ENCODE measurements around the gene ASB15.

The ASB15 gene

GRCh38 chr7:123675181-123675473, 73.5 kb downstream of the ASB15 start:
- no peak overlapping the region for H3K4me3 ChIP-seq (ENCODE audit: low read depth, low read length)
- no peak for DNase-seq
- TF ChIP-seq, protein P1, sequence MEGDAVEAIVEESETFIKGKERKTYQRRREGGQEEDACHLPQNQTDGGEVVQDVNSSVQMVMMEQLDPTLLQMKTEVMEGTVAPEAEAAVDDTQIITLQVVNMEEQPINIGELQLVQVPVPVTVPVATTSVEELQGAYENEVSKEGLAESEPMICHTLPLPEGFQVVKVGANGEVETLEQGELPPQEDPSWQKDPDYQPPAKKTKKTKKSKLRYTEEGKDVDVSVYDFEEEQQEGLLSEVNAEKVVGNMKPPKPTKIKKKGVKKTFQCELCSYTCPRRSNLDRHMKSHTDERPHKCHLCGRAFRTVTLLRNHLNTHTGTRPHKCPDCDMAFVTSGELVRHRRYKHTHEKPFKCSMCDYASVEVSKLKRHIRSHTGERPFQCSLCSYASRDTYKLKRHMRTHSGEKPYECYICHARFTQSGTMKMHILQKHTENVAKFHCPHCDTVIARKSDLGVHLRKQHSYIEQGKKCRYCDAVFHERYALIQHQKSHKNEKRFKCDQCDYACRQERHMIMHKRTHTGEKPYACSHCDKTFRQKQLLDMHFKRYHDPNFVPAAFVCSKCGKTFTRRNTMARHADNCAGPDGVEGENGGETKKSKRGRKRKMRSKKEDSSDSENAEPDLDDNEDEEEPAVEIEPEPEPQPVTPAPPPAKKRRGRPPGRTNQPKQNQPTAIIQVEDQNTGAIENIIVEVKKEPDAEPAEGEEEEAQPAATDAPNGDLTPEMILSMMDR (IDR thresholded peaks at IDR 0.05; ENCODE audit: low read depth, low read length, missing control alignments) = no peak
- in situ Hi-C loops (cut with HindIII; ENCODE audit: low pct_ligation_motif_present, low sequenced_read_pairs) = no loop called here
- no peaks in the 10 kb centered on the region for H3K36me3 ChIP-seq (replicated peaks)
- no peak overlapping the region for H3K27ac ChIP-seq
- H3K27me3 ChIP-seq (replicated peaks) = no peaks in the 10 kb centered on the region

DNA sequence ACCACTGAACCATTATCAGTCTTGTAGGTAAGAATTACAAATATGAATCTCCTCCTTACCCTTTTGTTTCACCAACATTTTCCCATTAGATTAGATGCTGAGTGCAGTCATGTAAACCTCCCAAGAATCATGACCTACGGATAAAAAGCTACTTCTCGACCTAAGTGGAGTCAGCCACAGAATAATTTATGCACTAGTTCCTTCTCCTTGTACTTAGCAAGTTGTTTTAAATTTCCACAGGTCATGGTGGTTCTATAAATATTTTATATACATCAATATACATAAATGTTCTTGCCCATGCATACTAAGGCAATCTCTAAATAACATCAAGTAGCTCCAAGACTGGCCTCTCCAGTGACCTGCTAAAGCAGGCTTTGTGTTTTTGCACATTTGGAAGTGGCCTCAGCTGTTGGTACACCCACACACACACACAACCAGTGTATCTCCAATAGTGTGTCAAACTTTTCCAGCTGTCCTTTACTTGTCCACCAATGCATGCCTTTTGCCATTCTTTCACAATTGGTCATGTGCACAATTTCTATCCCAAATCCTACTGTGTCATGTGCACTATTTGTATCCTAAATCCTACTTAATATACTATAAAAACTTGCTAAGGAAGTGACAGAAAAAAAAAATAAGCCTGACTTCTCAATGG, 75.6 kb downstream of the ASB15 start:
- no peak for DNase-seq
- TF ChIP-seq, protein P1 (IDR thresholded peaks at IDR 0.05; ENCODE audit: low read depth, low read length, missing control alignments) = no peak
- Histone ChIP-seq H3K36me3 (replicated peaks) (peaks cover 3% of the 10 kb centered on the region), H3K4me3 (ENCODE audit: low read depth, low read length) (no peak overlapping the region), H3K27me3 (replicated peaks) (no peaks in the 10 kb centered on the region), H3K27ac (no peak overlapping the region)
- in situ Hi-C loops (cut with HindIII; ENCODE audit: low pct_ligation_motif_present, low sequenced_read_pairs) = no loop called here

DNA sequence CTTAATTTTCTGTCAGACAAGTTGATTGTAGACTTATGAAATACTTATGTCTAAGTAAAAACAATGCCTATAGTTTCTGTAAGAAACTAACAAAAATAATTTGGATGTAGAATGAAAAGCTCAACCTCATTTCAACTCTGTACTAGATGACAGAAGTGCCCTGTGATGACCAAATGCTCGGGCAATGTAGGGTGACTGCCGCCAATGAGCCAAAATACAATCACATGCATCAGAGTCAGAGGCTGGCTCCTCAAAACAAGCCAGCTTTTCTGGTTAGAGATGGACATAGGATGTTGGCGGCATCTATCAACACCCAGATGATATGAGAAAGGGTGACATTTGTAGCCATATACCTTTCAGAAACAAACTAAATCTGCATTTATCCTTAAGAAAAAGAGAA, 78.0 kb downstream of the ASB15 start:
- H3K4me3 ChIP-seq (ENCODE audit: low read depth, low read length) = no peak overlapping the region
- in situ Hi-C loops (cut with HindIII; ENCODE audit: low pct_ligation_motif_present, low sequenced_read_pairs) = no loop called here
- peaks cover 3% of the 10 kb centered on the region for H3K36me3 ChIP-seq (replicated peaks)
- H3K27me3 ChIP-seq (replicated peaks) = no peaks in the 10 kb centered on the region
- H3K27ac ChIP-seq = no peak overlapping the region
- DNase-seq = no peak
- TF ChIP-seq, protein P1 (IDR thresholded peaks at IDR 0.05; ENCODE audit: low read depth, low read length, missing control alignments) = no peak

DNA sequence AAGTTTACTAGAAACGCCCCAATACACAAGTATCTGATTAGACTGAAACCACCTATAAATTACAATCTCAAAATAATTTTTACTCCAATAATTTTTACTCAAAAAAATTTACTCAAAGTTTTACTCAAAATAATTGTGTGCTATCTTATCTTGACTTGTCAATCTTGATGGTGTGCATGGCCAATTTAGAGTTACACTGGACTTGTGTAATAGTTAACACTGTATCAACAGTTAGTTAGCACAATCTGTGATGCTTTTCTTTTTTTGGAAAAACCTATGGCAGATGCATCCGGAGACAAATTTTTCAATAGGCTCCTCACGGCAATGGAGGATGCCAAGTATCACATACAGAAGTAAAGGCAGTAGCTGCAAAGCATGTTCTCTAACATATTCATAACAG, 79.0 kb downstream of the ASB15 start:
- Histone ChIP-seq H3K27me3 (replicated peaks) (no peaks in the 10 kb centered on the region), H3K36me3 (replicated peaks) (peaks cover 3% of the 10 kb centered on the region), H3K4me3 (ENCODE audit: low read depth, low read length) (no peak overlapping the region), H3K27ac (no peak overlapping the region)
- TF ChIP-seq, protein P1 (IDR thresholded peaks at IDR 0.05; ENCODE audit: low read depth, low read length, missing control alignments) = no peak
- in situ Hi-C loops (cut with HindIII; ENCODE audit: low pct_ligation_motif_present, low sequenced_read_pairs) = no loop called here
- no peak for DNase-seq

- in situ Hi-C loops (cut with HindIII; ENCODE audit: low pct_ligation_motif_present, low sequenced_read_pairs) = no loop called here
Observed at GRCh38 chr7:123681561-123681960, 79.9 kb downstream of the ASB15 start.

More at GRCh38 chr7:123681561-123681960, 79.9 kb downstream of the ASB15 start:
- peaks cover 3% of the 10 kb centered on the region for H3K36me3 ChIP-seq (replicated peaks)
- TF ChIP-seq, protein P1 (IDR thresholded peaks at IDR 0.05; ENCODE audit: low read depth, low read length, missing control alignments) = no peak
- DNase-seq = no peak
- H3K27me3 ChIP-seq (replicated peaks) = no peaks in the 10 kb centered on the region
- no peak overlapping the region for H3K4me3 ChIP-seq (ENCODE audit: low read depth, low read length)
- no peak overlapping the region for H3K27ac ChIP-seq
